Mesothelial cell of epicardium (in vitro differentiated cells): ENCODE results near the gene ZFYVE19. TPM values are rescaled to one million over a fixed set of nuclear protein-coding genes. Genes with fewer than 3 reads are reported as not detected.

Source experiments
- DNase-seq, 2 experiments: peaks; one replicate each; pipeline ENCODE4 v3.0.0; 2021; ENCODE audit warnings: low spot score in 2 of 2; ENCODE audit not compliant: unreplicated experiment in 2 of 2
- H3K27ac Mint-ChIP-seq: 2 replicates; pipeline ENCODE4 v1.8.0; 2021; ENCODE audit warnings: mixed read lengths
- H3K27me3 Mint-ChIP-seq: 2 replicates; pipeline ENCODE4 v1.8.0; 2021; ENCODE audit warnings: low read depth, mixed read lengths
- H3K36me3 Mint-ChIP-seq: 2 replicates; pipeline ENCODE4 v1.8.0; 2021; ENCODE audit warnings: mixed read lengths
- H3K4me1 Mint-ChIP-seq: 2 replicates; pipeline ENCODE4 v1.8.0; 2021; ENCODE audit warnings: mixed read lengths
- H3K4me3 Mint-ChIP-seq: 2 replicates; pipeline ENCODE4 v1.8.0; 2021; ENCODE audit warnings: mild to moderate bottlenecking, moderate library complexity, mixed read lengths
- H3K9me3 Mint-ChIP-seq: 2 replicates; pipeline ENCODE4 v1.8.0; 2021; ENCODE audit warnings: mixed read lengths
- total RNA-seq: library from RNA; stranded (reverse); gene quantifications from 3 replicates; pipeline ENCODE4 v1.2.1, GENCODE V29; 2021
- TF ChIP-seq, protein P1 (sequence below): fragments of 200-600 bp; sonication (generic); IDR thresholded peaks from one replicate; pipeline ENCODE4 v1.5.0; 2021; ENCODE audit warnings: antibody characterized with exemption; ENCODE audit not compliant: unreplicated experiment

ZFYVE19 gene
- total RNA-seq, 1 donor from 2014 or later: 24.4 TPM

DNA sequence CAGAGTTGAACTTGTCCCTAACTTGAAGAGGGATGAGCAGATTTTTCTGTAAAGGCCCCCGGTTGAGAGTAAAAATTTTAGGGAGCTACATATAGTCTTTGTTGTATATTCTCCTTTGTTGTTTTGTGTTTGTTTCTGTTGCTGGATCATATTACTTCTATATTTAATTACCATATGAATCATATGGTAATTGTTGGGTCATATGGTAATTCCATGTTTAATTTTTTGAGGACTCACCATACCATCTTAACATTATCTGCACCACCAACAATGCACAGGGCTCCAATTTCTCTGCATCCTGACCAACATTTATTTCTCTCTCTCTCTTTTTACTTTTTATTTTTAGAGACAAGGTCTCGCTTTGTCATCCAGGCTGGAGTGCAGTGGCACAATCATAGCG, 7.4 kb upstream of the ZFYVE19 start:
- H3K36me3 Mint-ChIP-seq: peaks cover 8% of the 10 kb centered on the region
- no peaks in the 10 kb centered on the region for H3K9me3 Mint-ChIP-seq
- no peaks in the 10 kb centered on the region for H3K27me3 Mint-ChIP-seq
- TF ChIP-seq, protein P1, sequence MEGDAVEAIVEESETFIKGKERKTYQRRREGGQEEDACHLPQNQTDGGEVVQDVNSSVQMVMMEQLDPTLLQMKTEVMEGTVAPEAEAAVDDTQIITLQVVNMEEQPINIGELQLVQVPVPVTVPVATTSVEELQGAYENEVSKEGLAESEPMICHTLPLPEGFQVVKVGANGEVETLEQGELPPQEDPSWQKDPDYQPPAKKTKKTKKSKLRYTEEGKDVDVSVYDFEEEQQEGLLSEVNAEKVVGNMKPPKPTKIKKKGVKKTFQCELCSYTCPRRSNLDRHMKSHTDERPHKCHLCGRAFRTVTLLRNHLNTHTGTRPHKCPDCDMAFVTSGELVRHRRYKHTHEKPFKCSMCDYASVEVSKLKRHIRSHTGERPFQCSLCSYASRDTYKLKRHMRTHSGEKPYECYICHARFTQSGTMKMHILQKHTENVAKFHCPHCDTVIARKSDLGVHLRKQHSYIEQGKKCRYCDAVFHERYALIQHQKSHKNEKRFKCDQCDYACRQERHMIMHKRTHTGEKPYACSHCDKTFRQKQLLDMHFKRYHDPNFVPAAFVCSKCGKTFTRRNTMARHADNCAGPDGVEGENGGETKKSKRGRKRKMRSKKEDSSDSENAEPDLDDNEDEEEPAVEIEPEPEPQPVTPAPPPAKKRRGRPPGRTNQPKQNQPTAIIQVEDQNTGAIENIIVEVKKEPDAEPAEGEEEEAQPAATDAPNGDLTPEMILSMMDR: no peak
- H3K4me3 Mint-ChIP-seq: no peak overlapping the region
- H3K4me1 Mint-ChIP-seq: peaks cover 18% of the 10 kb centered on the region
- DNase-seq: no peak
- H3K27ac Mint-ChIP-seq: peak overlapping the region; percentile 62

DNA sequence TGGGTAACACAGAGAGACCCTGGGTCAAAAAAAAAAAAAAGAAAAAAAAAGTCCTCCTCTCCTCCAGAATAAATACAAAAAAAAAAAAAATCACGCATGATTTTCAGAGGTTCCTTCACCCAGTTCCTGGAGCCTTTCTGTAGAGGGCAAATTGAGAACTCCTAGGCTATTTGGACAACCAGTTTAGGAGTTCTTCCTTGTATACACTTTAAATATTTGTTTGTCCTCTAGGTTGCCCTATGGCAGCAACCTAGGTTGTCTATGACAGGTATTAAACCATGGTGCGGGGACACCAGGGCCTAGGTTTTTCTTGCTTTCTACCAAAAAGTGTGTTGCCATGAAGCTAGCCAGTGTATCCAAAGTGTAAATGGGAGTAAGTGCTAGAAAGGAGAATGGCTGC, 3.8 kb upstream of the ZFYVE19 start:
- Mint-ChIP-seq H3K36me3 (peaks cover 8% of the 10 kb centered on the region), H3K27ac (no peak overlapping the region), H3K27me3 (no peaks in the 10 kb centered on the region), H3K9me3 (no peaks in the 10 kb centered on the region), H3K4me3 (no peak overlapping the region), H3K4me1 (peaks cover 24% of the 10 kb centered on the region)
- DNase-seq: no peak
- TF ChIP-seq, protein P1: no peak

DNA sequence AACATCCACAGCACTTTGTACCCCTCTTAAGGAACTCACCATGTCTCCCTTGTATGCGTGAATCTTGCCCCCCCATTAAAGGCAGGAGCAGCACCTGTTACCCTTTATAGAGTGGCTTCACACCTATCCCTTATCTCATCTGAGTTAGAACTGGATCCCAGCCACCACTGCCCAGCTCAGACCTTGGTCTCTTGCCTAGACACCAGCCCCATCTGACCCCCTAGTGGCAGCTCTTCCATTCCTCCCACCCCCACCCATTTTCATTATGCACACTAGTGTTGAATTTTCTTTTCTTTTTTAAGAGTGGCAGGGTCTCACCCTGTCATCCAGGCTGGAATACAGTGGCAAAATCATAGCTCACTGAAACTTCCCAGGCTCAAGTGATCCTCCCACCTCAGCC, 3.2 kb upstream of the ZFYVE19 start:
- H3K9me3 Mint-ChIP-seq: no peaks in the 10 kb centered on the region
- TF ChIP-seq, protein P1: no peak
- no peak overlapping the region for H3K27ac Mint-ChIP-seq
- peaks cover 8% of the 10 kb centered on the region for H3K36me3 Mint-ChIP-seq
- DNase-seq: no peak
- H3K4me3 Mint-ChIP-seq: no peak overlapping the region
- H3K4me1 Mint-ChIP-seq: peaks cover 22% of the 10 kb centered on the region
- no peaks in the 10 kb centered on the region for H3K27me3 Mint-ChIP-seq

DNA sequence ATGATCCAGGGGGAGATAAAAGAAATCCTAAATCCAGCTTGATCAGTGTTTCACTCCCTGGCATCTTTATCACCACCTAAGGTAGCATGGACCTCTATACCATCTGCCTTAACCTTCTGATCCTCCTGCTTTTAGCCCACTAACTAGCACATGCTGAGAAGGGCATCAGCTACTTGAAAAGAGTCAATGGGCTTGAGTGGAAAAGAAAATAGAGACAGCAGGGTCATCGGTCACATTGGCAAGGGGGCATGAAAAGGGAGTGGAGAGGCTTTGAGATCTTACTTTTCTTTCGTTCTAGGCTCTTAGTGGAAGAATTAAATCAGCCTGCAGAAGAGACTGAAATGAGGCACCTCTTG, 239 bp upstream of the ZFYVE19 start:
- Mint-ChIP-seq H3K27me3 (no peaks in the 10 kb centered on the region), H3K4me1 (peaks cover 17% of the 10 kb centered on the region)
- DNase-seq: no peak

DNA sequence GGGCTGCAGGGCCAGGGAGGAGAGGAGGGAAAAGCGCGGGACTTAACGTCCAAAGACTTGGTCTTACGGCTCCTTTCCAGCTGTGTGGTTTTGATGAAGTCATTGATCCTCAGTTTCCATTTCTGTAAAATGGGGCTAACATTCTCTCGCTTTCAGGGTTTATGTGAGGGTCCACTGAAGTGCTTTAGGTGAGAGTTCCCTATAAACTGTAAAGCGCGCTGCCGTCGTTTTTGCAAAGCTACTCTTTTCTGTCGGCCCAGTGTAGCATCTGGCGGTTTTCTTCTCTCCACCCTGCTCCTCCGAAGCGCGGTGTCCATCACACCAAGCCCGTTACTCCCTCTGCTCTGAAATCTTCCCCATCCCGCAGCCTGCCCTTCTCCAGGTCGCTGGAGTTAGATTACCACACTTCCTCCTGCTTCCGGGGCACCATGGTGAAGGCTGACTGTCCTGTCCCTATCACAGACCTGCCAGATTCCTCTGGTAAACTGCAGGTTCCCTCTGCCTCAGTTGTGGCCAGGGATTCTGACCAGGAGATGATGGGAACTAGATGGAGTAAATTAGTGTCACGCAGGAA, 1.1 kb downstream of the ZFYVE19 start:
- H3K27ac Mint-ChIP-seq: peak overlapping the region; percentile 44
- H3K36me3 Mint-ChIP-seq: peaks cover 6% of the 10 kb centered on the region
- DNase-seq: no peak
- peaks cover 17% of the 10 kb centered on the region for H3K4me1 Mint-ChIP-seq
- TF ChIP-seq, protein P1: no peak
- H3K27me3 Mint-ChIP-seq: no peaks in the 10 kb centered on the region
- no peaks in the 10 kb centered on the region for H3K9me3 Mint-ChIP-seq
- H3K4me3 Mint-ChIP-seq: peak overlapping the region; percentile 99

More for the DNA sequence above, 239 bp upstream of the ZFYVE19 start:
- H3K36me3 Mint-ChIP-seq: peaks cover 7% of the 10 kb centered on the region
- H3K9me3 Mint-ChIP-seq: no peaks in the 10 kb centered on the region
- H3K4me3 Mint-ChIP-seq: peak overlapping the region; percentile 99
- peak overlapping the region; percentile 98 for H3K27ac Mint-ChIP-seq
- TF ChIP-seq, protein P1: no peak
